GM12872 (cell line): ENCODE measurements around the gene CAPN1.

Experiments
- CTCF ChIP-seq: IDR thresholded peaks from 3 replicates; pipeline ENCODE4 v1.5.1; 2011; ENCODE audit warnings: low read depth, mild to moderate bottlenecking, low read length, moderate library complexity; ENCODE audit not compliant: insufficient read depth

The CAPN1 gene

GRCh38 chr11:65205602-65205967, 23.9 kb downstream of the CAPN1 start:
- TF ChIP-seq CTCF, result no peak

GRCh38 chr11:65206441-65206841, 24.7 kb downstream of the CAPN1 start:
- TF ChIP-seq CTCF, result no peak

- no peak for TF ChIP-seq CTCF
Observed at GRCh38 chr11:65206901-65207300, 25.2 kb downstream of the CAPN1 start.

GRCh38 chr11:65207918-65208784, 26.4 kb downstream of the CAPN1 start:
- TF ChIP-seq CTCF, result no peak

- TF ChIP-seq CTCF, result no peak
Observed at GRCh38 chr11:65208785-65209710, 27.3 kb downstream of the CAPN1 start.

GRCh38 chr11:65209711-65210360, 28.1 kb downstream of the CAPN1 start:
- no peak for TF ChIP-seq CTCF

GRCh38 chr11:65210361-65210731, 28.6 kb downstream of the CAPN1 start:
- TF ChIP-seq CTCF, result no peak
